D341Med (cell line): ENCODE measurements around the gene GRM4.

Experiments used
- DNase-seq: peaks from one replicate; pipeline ENCODE4 v3.0.0; 2012; ENCODE audit warnings: low spot score

The GRM4 gene

DNA sequence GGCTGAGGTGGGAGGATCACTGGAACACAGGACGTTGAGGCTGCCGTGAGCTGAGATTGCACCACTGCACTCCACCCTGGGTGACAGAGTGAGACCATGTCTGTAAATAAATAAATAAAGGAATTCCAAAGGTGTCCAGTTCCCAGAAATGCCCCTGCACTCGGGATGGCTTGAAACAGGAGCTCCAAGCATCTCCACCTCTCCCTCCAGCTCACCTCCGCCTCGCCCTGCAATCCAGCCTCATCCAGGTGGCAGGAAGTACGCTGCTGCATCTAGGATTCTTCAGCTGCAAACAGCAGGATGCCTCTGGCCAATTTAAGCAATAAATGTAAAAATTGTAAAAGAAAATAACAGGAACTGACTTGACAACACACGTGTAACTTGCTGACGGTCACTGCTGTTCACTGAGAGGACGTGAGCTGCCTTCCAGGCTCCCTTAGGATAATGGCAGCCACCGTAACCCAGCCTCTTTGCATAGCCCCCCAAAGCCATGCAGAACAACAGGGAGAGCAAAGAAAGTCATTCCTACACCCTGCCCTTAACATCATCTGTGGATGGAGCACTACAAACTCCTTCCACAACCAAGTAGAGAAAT is 11.4 kb upstream of the GRM4 start:
- DNase-seq = peak; percentile 22

GRCh38 chr6:34155471-34156300 is 9.8 kb upstream of the GRM4 start:
- DNase-seq = peak; percentile 16

- peak; percentile 96 for DNase-seq
These were observed 9.0 kb upstream of the GRM4 start for GRCh38 chr6:34154668-34155447.

DNA sequence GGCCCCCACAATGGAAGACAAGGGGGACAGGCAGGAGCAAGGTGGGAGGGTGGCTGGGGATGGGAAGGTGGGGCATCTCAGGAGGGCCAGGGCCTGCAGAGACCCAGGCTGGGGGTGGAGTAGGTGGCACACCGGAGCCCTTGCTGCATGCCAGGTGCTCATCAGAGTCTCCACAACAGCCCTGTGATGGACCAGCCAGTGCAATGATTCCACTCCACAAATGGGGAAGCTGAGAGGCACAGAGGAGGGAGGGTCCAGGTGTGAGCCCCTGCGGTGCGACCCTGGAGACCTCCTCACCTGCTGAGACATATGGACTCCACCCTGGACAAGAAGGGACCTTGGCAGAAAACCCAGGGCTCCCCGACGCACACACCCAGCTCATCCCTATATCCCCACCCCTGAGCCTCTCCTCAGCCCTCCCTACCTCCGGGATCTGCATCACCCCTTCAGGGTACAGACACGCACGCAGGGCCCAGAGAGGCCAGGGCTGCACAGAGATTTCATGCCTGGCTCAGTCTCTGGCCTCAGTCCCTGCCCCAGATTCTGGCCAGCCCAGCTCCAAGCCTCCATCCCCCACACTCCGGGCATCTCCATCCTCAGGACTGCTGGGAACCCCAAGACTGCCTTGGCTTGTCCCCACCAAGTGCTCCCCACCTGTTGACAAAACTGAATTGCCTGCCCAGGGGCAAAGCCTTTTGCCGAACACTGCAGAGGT is 7.1 kb upstream of the GRM4 start:
- DNase-seq = peak; percentile 35

- peak; percentile 16 for DNase-seq
These were observed 6.2 kb upstream of the GRM4 start for GRCh38 chr6:34152042-34152524.

GRCh38 chr6:34151321-34152041 is 5.6 kb upstream of the GRM4 start:
- DNase-seq = peak; percentile 51

GRCh38 chr6:34150766-34151165 is 4.9 kb upstream of the GRM4 start:
- DNase-seq = peak; percentile 15

GRCh38 chr6:34149831-34150400 is 4.0 kb upstream of the GRM4 start:
- DNase-seq = peak; percentile 12

- peak; percentile 11 for DNase-seq
These were observed 3.5 kb upstream of the GRM4 start for GRCh38 chr6:34149452-34149810.

DNA sequence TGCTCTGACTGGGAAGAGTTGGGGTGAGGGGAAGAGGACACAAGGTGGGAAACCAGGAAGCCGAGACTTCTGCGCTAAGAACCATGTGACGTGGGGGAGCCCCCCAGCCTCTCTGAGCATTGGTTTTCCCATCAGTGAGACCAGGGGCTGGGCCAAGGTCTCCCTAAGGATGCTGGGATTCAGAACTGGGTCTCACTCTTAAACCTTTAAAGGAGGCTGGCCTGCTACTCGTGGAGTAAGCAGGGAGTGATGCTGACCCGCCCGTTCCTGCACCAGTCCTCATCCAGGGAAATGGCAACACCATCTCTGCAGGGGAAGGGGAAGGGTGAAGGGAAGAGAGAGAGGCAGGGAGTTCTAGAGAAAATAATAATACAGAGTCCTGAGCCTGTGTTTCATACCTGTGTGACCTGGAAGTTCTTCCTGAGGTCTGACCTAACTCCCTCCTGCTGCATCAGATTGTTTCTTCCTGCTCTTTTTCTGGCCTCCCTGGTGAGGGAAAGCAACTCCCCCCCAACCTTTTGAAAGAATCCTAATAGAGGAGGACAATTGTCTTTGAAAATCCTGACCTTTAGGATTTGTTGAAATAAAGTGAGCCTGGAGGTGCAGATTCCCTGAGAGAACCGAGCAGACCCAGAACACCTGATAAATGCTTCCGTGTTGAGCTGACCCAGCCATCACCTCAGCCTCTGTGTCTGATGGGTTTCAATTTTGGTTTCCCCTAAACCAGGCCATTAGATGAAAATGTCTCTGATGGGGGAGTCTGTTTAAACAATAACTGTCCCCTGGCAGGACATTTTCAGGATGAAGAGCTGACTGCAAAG is 3.0 kb upstream of the GRM4 start:
- DNase-seq = no peak

GRCh38 chr6:34147906-34148630 is 2.2 kb upstream of the GRM4 start:
- no peak for DNase-seq

GRCh38 chr6:34146801-34147592 is 1.1 kb upstream of the GRM4 start:
- DNase-seq = no peak

- peak; percentile 81 for DNase-seq
These were observed 496 bp downstream of the GRM4 start for GRCh38 chr6:34145161-34146020.

GRCh38 chr6:34144581-34145160 is 1.2 kb downstream of the GRM4 start:
- DNase-seq = peak; percentile 63

GRCh38 chr6:34143884-34144580 is 1.9 kb downstream of the GRM4 start:
- DNase-seq = peak; percentile 82

- DNase-seq = no peak
These were observed 2.5 kb downstream of the GRM4 start for GRCh38 chr6:34143196-34143883.
